CD4-positive, alpha-beta T cell treated with Interleukin-1 beta for 1 hour (primary cell): ENCODE results near the gene ANKRD13D.

ENCODE experiments used
- DNase-seq, 2 donors: peaks; one replicate each; pipeline ENCODE4 v3.0.0-alpha.2; 2020 to 2022

ANKRD13D gene

DNA sequence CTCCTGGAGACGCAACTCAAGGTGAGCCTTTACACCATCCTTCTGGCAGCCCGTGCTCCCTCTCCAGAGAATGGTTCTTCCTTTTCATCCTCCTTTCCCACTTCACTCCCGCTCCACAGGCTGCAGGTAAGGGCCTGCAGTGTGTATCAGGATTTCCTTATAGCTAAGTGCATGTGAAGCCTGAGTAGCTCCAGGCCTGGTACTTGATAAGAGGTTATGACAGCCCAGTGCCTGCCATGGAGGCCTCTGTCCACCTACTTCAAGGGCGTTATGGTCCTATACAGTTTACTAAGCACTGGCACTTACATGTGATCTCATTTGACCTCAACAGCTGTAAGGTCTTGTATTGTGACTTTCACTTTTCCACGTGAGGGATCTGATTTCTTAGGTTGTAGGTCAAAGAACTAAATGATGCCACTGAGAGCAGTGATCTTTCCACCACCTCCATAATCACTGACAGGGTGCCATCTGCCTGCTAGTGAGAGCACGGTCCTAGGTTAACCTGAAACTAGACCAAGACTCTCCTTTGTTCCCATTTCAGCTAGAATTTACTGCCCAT lies 32.3 kb downstream of the ANKRD13D start:
- DNase-seq = no peak

DNA sequence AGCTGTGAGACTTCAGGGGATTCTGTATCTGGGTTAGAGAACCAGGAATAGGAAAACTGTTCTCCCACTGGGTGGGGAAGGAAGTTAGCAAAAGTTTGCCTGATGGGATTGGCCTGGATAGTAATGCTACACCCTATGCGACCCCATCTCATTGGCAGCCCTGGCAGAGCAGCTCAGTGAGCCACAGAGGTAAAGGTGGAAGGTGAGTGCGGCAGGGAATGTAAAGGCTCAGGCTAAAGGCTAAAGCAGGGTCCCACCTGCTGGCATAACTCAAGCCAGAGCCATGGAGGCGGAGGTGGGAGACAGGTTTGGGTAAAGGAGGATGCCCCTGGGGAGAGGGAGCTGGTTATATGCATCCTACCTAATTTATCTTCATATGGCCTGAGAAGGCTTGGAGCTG lies 32.9 kb downstream of the ANKRD13D start:
- DNase-seq = no peak

DNA sequence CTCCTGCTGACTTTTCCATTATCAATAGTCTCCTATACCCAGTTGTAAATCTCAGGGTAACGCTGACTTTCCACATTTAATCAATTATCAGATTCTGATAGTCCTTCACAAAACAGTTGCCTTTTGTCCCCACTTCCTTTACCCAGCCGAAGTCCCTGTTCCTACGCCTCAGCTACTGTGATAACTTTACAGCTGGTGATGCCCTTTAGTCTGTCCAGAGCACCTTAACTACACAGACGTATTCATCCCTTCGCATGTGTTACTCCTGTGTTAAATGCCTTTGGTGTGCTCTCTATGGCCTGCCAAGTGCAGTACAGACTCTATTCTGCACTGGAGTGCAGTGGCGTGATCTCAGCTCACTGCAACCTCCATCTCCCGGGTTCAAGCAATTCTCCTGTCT lies 34.4 kb downstream of the ANKRD13D start:
- no peak for DNase-seq

DNA sequence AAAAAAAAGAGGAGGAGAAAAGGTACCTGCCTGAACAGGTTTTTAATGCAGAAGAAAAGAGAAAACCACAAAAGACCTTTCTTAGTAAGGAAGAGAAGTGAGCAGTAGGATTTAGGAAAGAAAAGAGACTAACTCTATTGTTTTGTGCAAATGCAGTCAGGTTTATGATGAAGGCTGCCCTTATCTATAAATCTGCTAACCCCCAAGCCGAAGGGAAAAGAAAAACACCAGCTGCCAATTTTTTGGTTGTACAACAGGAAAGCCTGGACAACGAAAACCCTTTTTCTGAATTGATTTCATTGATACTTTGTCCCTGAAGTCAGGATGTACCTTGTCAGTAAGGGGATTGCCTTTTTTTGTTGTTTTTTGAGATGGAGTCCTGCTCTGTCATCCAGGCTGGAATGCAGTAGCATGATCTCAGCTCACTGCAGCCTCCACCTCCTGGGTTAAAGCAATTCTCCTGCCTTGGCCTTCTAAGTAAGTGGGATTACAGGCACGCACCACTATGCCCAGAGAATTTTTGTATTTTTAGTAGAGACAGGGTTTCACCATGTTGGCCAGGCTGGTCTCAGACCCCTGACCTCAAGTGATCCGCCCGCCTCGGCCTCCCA lies 43.1 kb downstream of the ANKRD13D start:
- DNase-seq = no peak

GRCh38 chr11:67337257-67337656 lies 48.2 kb downstream of the ANKRD13D start:
- DNase-seq = no peak

DNA sequence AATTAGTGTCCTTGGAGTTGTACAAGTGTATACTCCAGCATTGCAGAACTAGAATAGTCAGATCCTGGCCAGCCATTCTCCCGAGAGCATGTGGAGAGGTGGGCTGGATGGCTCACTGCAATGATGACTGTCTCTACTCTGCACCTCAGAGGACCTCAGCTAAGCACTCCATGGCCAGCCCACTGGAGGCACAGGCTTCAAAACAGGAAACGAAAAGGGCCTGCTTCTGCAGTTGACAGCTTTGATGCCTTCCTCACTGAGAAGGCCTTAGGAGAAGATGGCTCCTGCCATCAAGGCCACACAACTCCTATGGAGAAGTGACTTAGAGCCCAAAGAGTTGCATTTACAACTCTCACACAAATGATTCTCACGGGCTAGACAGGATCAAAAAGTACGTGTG lies 55.2 kb downstream of the ANKRD13D start:
- peak in 1 of 2 donors; percentile 22 for DNase-seq

DNA sequence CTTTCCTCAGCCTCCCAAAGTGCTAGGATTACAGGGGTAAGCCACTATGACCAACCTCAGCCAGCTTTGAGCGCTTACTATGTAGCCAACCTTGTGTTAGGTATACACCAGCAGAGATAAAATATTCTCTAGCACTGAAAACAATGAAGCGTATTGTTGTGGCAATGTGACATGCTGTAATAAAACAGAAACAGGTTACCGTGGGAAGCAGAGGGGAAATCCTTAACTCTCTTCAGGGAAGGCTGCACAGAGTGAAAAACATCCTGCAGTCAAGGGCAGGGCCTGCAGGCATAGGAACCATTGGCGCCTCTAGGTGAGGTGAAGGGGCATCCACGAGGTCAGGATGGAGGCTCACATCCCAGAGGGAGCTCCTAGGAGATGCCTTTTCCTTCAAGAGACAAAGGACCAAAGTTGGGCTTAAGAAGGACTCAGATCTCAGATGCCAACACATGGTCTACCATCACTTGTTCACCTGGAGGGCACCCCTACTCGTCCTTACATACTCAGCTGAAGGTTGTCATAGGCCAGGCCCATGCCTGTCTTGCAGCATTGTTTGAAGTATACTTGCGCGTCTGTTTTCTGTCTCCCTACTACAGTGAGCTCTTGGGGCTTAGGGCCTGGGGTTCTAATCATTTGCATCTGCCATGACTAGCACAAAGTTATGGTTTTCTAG lies 56.3 kb downstream of the ANKRD13D start:
- no peak for DNase-seq

- no peak for DNase-seq
These were observed 57.1 kb downstream of the ANKRD13D start for GRCh38 chr11:67345920-67346819.

- no peak for DNase-seq
These were observed 59.1 kb downstream of the ANKRD13D start for GRCh38 chr11:67347964-67348749.

GRCh38 chr11:67349036-67349435 lies 59.9 kb downstream of the ANKRD13D start:
- DNase-seq = no peak

- DNase-seq = no peak
These were observed 60.4 kb downstream of the ANKRD13D start for GRCh38 chr11:67349457-67349856.

GRCh38 chr11:67349928-67350465 lies 60.9 kb downstream of the ANKRD13D start:
- DNase-seq = no peak

- peak; percentile 72 to 76 for DNase-seq
These were observed 62.3 kb downstream of the ANKRD13D start for GRCh38 chr11:67351275-67352005.
